COLO668 (cell line): ENCODE data around the gene NXN.
"Not testable (repeated sequence)": the region's sequence is repeated elsewhere in the genome, so short reads cannot be mapped to it uniquely, and the experiment has no call there.

Source experiments
- DNase-seq: peaks from one replicate; lab custom pipeline; 2025; ENCODE audit not compliant: unreplicated experiment; lab: John Stamatoyannopoulos, UW

Gene NXN

GRCh38 chr17:1007310-1008007 is 27.9 kb upstream of the NXN start:
- no peak for DNase-seq

DNA sequence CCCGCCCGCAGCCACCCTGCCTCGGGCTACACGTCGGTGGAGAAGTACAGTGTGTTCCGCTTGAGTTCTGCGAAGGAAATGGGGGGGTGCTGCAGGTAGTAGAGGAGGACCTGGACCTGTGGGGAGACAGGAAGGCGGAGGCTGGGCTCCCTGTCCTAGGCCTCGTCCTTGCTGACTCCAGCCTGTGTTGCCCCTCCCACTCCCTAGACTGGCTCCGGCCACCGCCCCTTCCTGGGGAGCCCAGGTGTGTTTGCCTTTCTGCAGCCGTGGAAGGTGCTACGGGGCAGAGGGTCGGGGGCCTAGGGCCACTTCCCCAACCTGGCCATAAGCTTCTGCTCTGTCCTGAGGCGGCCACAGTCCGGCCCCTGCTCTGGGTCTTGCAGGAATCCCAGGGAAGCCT is 26.5 kb upstream of the NXN start:
- DNase-seq: peak; percentile 70

DNA sequence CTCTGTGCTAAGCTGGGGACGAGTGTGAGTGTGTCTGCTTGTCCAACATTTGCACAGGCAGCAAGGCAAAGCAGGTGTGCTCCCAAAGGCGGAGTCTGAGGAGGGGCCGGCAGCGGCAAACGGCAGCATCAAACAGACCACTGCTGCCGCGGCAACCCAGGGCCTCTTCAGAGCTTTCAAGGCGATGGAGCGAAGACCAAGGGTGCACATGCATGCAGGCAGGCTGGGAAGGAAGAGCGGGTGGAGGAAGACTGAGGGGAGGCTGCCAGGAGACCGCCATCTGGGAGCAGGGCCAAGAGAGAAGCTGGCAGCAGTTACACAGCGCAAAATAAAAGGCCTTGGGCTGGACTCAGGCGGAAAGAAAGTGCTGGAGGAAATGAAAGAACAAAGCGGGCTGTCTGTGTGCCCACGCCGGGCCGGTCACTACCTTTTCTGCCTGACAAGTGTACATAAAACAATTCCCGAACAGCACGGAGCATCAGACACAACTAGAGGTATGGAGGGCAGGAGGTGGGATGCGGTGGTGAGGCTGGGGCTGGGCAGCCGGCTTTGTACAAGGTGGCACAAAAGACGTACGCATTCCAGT is 25.9 kb upstream of the NXN start:
- DNase-seq: peak; percentile 71

DNA sequence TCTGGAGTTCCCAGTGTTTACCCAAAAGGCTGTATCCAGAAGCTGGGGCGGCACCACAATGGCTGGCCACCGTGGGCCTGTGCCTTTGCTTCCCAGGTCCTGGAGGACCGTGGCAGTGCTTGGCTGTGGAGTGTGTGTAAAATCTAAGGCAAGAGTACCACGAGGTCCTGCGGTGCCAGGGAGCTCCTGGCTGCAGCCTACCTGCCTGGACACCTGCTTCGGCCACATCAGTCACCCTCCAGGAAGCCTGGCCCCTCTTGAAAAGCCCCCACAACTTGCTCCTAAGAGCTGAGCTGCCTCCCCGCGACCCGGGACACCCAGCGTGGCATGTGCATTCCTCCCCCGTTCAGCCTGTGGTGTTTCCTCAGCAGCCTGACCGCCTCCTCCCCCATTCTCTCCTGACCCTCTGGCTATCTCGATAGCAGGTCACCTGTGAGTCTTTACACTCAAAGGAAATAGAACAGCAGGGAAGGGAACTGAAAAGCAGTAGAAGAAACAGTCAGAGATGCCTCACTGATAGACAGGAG is 25.3 kb upstream of the NXN start:
- peak; percentile 15 for DNase-seq

DNA sequence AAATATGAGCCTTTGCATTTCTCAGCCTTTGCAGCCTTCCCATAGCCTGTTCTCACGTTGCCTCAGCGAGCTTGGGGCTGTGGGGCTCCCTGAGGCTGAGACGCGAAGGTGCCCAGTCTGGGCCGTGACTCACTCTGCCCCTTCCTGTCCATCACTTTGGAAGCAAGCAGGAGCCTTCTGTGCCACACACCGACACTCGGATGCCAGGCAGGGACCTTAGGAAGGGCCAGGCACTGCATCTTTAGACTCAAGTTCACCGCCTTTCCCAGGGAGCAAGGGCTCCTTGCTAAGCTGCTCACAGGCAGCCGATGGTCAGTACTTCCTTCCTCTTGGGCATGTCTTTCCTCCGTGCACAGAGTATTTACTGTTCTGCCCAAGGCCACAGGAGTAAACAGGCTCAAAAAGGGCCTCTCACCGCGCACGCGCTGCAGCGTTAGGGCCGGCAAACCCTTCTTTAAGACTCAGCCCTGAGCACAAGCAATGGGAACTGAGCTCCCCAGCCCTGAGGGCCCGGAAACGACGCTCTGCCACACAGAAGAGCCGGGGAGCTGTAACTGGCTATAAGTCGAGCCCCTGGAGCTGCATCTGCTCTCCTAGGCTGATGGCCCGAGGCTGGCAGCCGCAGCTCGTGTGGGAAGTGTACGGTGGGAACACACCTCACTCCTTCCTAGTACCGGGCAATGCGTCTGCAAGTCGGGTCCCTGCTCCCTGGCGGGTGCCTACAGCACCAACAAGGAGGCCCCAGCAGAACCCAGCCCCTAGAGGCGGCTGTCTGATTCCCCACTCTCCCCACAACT is 24.6 kb upstream of the NXN start:
- DNase-seq: peak; percentile 13

DNA sequence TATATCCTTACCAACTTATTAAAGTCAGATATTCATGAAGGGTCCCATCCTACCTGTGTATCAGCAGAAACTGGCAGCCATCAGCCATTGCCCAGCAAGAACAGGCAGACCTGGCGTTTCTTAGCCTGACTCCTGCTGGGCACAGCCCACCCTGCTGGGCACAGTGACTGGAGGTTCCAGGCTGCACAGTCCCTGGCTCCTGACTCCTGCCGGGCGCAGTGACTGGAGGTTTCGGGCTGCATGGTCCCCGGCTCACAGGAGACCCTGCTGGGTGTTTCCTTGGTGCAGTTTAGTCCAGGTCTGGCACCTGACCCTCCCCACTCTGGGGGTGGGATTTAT is 24.0 kb upstream of the NXN start:
- no peak for DNase-seq

- peak; percentile 49 for DNase-seq
These were observed 23.4 kb upstream of the NXN start for GRCh38 chr17:1002771-1003555.

DNA sequence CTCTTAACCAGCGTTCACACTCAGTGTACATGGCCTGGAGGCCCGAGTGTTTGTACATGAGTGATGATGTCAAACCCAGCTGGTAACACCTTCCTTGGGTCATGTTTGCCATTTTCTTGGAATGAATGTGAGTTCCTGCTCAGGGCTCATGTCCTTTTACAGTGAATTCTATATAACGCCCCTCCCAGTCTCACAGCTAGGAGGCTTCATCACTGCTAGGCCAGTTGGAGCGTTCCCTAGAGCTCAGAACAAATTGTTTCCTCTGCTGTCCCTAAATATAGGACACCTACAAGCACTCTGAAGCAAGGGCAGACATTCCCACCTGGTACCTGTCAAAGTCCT is 22.8 kb upstream of the NXN start:
- DNase-seq: no peak

DNA sequence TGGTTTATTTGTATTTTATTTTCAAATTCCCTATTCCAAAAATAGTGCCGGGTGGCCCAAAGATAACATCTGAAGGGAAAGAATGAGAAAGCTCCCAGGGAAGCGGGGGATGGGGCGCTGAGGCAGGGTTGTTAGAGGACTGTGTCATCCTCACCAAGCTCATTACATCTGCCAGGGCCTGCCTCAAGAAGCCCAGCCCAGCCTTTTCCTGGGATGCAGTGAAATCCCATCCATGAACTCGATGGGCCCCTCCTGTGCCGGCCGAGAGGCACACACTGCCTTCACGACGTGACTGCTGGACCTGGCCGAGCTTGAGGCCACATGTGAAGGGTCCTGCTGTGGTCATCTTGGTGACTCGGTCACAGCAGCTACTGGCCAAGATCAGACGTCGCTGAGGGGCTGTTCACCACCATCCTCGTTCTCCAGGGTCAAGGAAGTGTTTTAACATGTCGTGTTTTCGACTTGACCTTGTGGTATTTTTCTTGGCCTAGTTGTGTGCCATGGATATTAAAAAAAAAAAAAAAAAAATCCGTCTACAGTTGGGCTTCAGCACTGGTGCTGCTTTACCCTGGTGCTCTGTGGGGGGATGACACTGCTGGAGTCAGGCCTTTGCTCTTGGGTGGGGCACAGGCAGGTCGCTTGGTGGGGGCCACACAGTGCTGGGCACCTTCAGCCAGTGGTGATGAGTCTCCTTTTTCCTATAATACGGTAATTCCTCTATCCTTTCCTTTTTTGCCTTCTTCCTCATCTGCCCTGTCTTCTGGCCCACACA is 22.2 kb upstream of the NXN start:
- peak; percentile 7 for DNase-seq

- DNase-seq: peak; percentile 59
These were observed 21.3 kb upstream of the NXN start for GRCh38 chr17:1000597-1001461.

- no peak for DNase-seq
These were observed 18.5 kb upstream of the NXN start for GRCh38 chr17:998111-998510.

- DNase-seq: peak; percentile 95
These were observed 17.2 kb upstream of the NXN start, which contains the start of gene TIMM22 for GRCh38 chr17:996554-997344. Gene TIMM22, plus strand, starts transcription at chr17:997129. Its CDS starts 14 bp downstream, at chr17:997143.

GRCh38 chr17:995324-995723 is 15.7 kb upstream of the NXN start:
- DNase-seq: not testable (repeated sequence)

GRCh38 chr17:992933-993332 is 13.4 kb upstream of the NXN start:
- DNase-seq: no peak

DNA sequence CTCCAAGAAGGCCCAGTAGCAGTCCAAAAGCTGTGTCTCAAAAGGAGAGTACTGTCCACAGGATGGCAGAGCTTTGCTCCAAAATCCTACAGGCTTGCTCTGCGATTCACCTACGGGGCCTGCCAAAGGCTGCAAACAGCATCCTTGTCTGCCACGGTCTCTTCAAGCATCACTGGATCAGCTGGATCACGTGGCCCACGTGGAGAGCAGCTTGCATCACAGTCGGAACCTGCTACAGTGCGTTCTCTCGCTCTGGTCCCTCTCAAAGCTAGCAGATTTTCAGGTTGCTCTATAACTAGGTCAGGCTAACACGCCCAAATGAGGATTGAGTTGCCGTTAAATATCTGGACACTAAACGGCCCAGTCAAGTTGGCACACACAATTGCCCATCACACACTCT is 9.0 kb upstream of the NXN start:
- DNase-seq: no peak

- no peak for DNase-seq
These were observed 8.4 kb upstream of the NXN start for GRCh38 chr17:987931-988330.

GRCh38 chr17:986322-986929 is 6.8 kb upstream of the NXN start:
- DNase-seq: no peak

- no peak for DNase-seq
These were observed 4.3 kb upstream of the NXN start for GRCh38 chr17:983921-984320.
